ENCODE data around the gene UBE4A. TPM values are rescaled to one million over a fixed set of nuclear protein-coding genes. Genes with fewer than 3 reads are reported as not detected.

UBE4A gene
- total and polyA plus RNA-seq, 10 of the 15 experiments (the other 5 are each of a cell fraction or from before 2014, with no cell fraction given) = 6.2 to 39.6 (median 30.3) TPM

GRCh38 chr11:118401151-118401879 lies 41.9 kb downstream of the UBE4A start, which contains the start of gene ATP5MG (continued):
- TF ChIP-seq BMI1 (IDR thresholded peaks at IDR 0.05; ENCODE audit: borderline replicate concordance) = no peak
- TF ChIP-seq BRCA1 (IDR thresholded peaks at IDR 0.05; ENCODE audit: low read depth, low read length) = no peak
- TF ChIP-seq EZH2 (IDR thresholded peaks at IDR 0.05; ENCODE audit: borderline replicate concordance, control insufficient read depth, low read depth, low read length) = no peak
- TF ChIP-seq BACH1 (IDR thresholded peaks at IDR 0.05; ENCODE audit: borderline replicate concordance) = no peak
- no peak; the same call in none of the 2 replicates for TF ChIP-seq NBN (IDR thresholded peaks at IDR 0.05)
- TF ChIP-seq RAD21 (IDR thresholded peaks at IDR 0.05; ENCODE audit: insufficient read depth, low read depth, low read length) = no peak
- TF ChIP-seq ASH2L (IDR thresholded peaks at IDR 0.05; ENCODE audit: borderline replicate concordance, low read depth) = no peak; the same call in 1 of the 2 replicates
- peak; percentile 94 for TF ChIP-seq NKRF (conservative IDR thresholded peaks at IDR 0.05)
- TF ChIP-seq HCFC1 (IDR thresholded peaks at IDR 0.05; ENCODE audit: low read length) = peak; percentile 57
- TF ChIP-seq IRF5 (IDR thresholded peaks at IDR 0.05; ENCODE audit: borderline replicate concordance) = peak; percentile 98
- TF ChIP-seq NR2C1 (IDR thresholded peaks at IDR 0.05) = peak; percentile 81
- no peak for TF ChIP-seq ATF3 (IDR thresholded peaks at IDR 0.05; ENCODE audit: borderline replicate concordance, extremely low read depth, low read depth, low read length)
- TF ChIP-seq SREBF2 (IDR thresholded peaks at IDR 0.05; ENCODE audit: low read length) = no peak
- TF ChIP-seq E2F4 (IDR thresholded peaks at IDR 0.05; ENCODE audit: low read depth, low read length) = no peak
- no peak; the same call in 1 of the 2 replicates for TF ChIP-seq CREM (IDR thresholded peaks at IDR 0.05; ENCODE audit: low read depth)
- TF ChIP-seq CHD2 (IDR thresholded peaks at IDR 0.05; ENCODE audit: borderline replicate concordance, low read depth, low read length) = no peak
- TF ChIP-seq PML (IDR thresholded peaks at IDR 0.05; ENCODE audit: low read length) = peak; percentile 86
- TF ChIP-seq CEBPZ (IDR thresholded peaks at IDR 0.05; ENCODE audit: low read depth, low read length) = no peak
- TF ChIP-seq RBBP5 (conservative IDR thresholded peaks at IDR 0.05) = no peak
